Sigmoid colon (tissue), 4 donors: ENCODE data around the gene KCNAB3.

Source experiments
- EP300 ChIP-seq, 4 donors: sonication (generic); formaldehyde crosslinking; IDR thresholded peaks; one replicate each; pipeline ENCODE4 v1.6.1; 2017; ENCODE audit warnings: antibody characterized with exemption in 4 of 4
- TF ChIP-seq, protein P1 (sequence below), 4 experiments: fragments of 450-650 bp in 3 of 4; fragments of 200-600 bp in 1 of 4; IDR thresholded peaks; one replicate each; pipeline ENCODE4 v1.5.1; 2016 to 2019; ENCODE audit warnings: antibody characterized with exemption in 4 of 4, mild to moderate bottlenecking in 3 of 4, moderate library complexity in 2 of 4

DNA sequence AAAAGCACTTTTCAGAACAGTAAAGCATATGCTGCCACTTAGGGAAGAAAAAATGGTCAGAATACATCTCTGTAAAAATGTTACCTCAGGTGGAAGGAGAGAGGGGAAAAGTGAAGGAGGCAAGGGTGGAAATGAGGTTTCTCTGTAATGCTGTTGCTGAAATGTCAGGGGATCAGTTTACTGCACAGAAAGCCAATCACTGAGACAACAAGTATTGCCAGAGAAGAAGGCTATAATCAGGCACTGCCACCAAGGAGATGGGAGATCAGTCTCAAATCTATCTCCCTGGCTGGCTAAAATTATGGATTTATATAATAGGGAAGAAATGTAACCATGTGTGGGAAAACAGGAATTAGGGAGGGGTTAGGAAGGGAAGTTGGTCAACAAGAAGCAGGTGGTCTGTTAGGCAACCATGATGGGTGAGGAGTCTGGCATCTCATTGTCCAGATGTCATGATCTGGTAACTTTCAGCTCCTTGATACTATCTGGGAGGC, 45.0 kb upstream of the KCNAB3 start:
- TF ChIP-seq, protein P1, sequence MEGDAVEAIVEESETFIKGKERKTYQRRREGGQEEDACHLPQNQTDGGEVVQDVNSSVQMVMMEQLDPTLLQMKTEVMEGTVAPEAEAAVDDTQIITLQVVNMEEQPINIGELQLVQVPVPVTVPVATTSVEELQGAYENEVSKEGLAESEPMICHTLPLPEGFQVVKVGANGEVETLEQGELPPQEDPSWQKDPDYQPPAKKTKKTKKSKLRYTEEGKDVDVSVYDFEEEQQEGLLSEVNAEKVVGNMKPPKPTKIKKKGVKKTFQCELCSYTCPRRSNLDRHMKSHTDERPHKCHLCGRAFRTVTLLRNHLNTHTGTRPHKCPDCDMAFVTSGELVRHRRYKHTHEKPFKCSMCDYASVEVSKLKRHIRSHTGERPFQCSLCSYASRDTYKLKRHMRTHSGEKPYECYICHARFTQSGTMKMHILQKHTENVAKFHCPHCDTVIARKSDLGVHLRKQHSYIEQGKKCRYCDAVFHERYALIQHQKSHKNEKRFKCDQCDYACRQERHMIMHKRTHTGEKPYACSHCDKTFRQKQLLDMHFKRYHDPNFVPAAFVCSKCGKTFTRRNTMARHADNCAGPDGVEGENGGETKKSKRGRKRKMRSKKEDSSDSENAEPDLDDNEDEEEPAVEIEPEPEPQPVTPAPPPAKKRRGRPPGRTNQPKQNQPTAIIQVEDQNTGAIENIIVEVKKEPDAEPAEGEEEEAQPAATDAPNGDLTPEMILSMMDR (IDR thresholded peaks at IDR 0.05): no peak
- no peak for TF ChIP-seq EP300 (IDR thresholded peaks at IDR 0.05)
